Measurements from ENCODE around the gene PLCB4. TPM values are rescaled to one million over a fixed set of nuclear protein-coding genes. Genes with fewer than 3 reads are reported as not detected.
"Not testable (repeated sequence)": the region's sequence is repeated elsewhere in the genome, so short reads cannot be mapped to it uniquely, and the experiment has no call there.

Gene PLCB4
- total RNA-seq, 2 experiments from 2014 or later = not detected

- Mint-ChIP-seq H3K9me3 (no peaks in the 10 kb centered on the region), H3K27me3 (no peaks in the 10 kb centered on the region), H3K27ac (no peak overlapping the region), H3K4me3 (no peak overlapping the region), H3K36me3 (ENCODE audit: low read depth) (no peaks in the 10 kb centered on the region), H3K4me1 (no peaks in the 10 kb centered on the region)
- no peak for DNase-seq
- ChIA-PET POLR2A (no interaction called here), CTCF (no interaction called here)
Observed at GRCh38 chr20:9038791-9039535, 29.9 kb upstream of the PLCB4 start.

- CTCF ChIA-PET = no interaction called here
- Mint-ChIP-seq H3K4me3 (no peak overlapping the region), H3K27ac (no peak overlapping the region), H3K27me3 (no peaks in the 10 kb centered on the region), H3K9me3 (no peaks in the 10 kb centered on the region), H3K36me3 (ENCODE audit: low read depth) (no peaks in the 10 kb centered on the region), H3K4me1 (no peaks in the 10 kb centered on the region)
- DNase-seq = no peak
- POLR2A ChIA-PET = no interaction called here
Observed at GRCh38 chr20:9040863-9041524, 27.9 kb upstream of the PLCB4 start.

- POLR2A ChIA-PET = no interaction called here
- Mint-ChIP-seq H3K9me3 (no peaks in the 10 kb centered on the region), H3K36me3 (ENCODE audit: low read depth) (no peaks in the 10 kb centered on the region), H3K27me3 (no peaks in the 10 kb centered on the region), H3K27ac (no peak overlapping the region), H3K4me1 (no peaks in the 10 kb centered on the region), H3K4me3 (no peak overlapping the region)
- CTCF ChIA-PET = no interaction called here
- no peak for DNase-seq
Observed at GRCh38 chr20:9043364-9043763, 25.5 kb upstream of the PLCB4 start.

- H3K4me3 Mint-ChIP-seq; POLR2A ChIA-PET; H3K36me3 Mint-ChIP-seq (ENCODE audit: low read depth): not testable (repeated sequence)
Observed at GRCh38 chr20:9047928-9048327, 21.0 kb upstream of the PLCB4 start.

GRCh38 chr20:9051508-9051907 is 17.4 kb upstream of the PLCB4 start:
- no peaks in the 10 kb centered on the region for H3K36me3 Mint-ChIP-seq (ENCODE audit: low read depth)

More at GRCh38 chr20:9047928-9048327, 21.0 kb upstream of the PLCB4 start:
- CTCF ChIA-PET, DNase-seq, H3K9me3 Mint-ChIP-seq, H3K4me1 Mint-ChIP-seq, H3K27me3 Mint-ChIP-seq, H3K27ac Mint-ChIP-seq: not testable (repeated sequence)

GRCh38 chr20:9052136-9052535 is 16.8 kb upstream of the PLCB4 start:
- H3K27me3 Mint-ChIP-seq = no peaks in the 10 kb centered on the region

More at GRCh38 chr20:9051508-9051907, 17.4 kb upstream of the PLCB4 start:
- no peak overlapping the region for H3K27ac Mint-ChIP-seq
- ChIA-PET POLR2A (interaction anchor here (0.6 kb wide), 1 partner anchor 88 kb away, joined by 3 read pairs; no protein-coding TSS in a partner anchor), CTCF (no interaction called here)
- H3K27me3 Mint-ChIP-seq = no peaks in the 10 kb centered on the region
- H3K4me3 Mint-ChIP-seq = no peak overlapping the region
- DNase-seq = no peak
- no peaks in the 10 kb centered on the region for H3K9me3 Mint-ChIP-seq
- H3K4me1 Mint-ChIP-seq = peaks cover 6% of the 10 kb centered on the region

GRCh38 chr20:9053108-9053507 is 15.8 kb upstream of the PLCB4 start:
- Mint-ChIP-seq H3K9me3 (no peaks in the 10 kb centered on the region), H3K36me3 (ENCODE audit: low read depth) (no peaks in the 10 kb centered on the region), H3K27me3 (no peaks in the 10 kb centered on the region), H3K27ac (no peak overlapping the region), H3K4me1 (peaks cover 6% of the 10 kb centered on the region), H3K4me3 (no peak overlapping the region)
- ChIA-PET POLR2A (no interaction called here), CTCF (no interaction called here)
- no peak for DNase-seq

More at GRCh38 chr20:9052136-9052535, 16.8 kb upstream of the PLCB4 start:
- H3K9me3 Mint-ChIP-seq = no peaks in the 10 kb centered on the region
- peaks cover 6% of the 10 kb centered on the region for H3K4me1 Mint-ChIP-seq
- no peaks in the 10 kb centered on the region for H3K36me3 Mint-ChIP-seq (ENCODE audit: low read depth)
- DNase-seq = no peak
- CTCF ChIA-PET = no interaction called here
- H3K4me3 Mint-ChIP-seq = no peak overlapping the region
- POLR2A ChIA-PET = no interaction called here
- H3K27ac Mint-ChIP-seq = no peak overlapping the region

- Mint-ChIP-seq H3K4me1 (peaks cover 6% of the 10 kb centered on the region), H3K9me3 (no peaks in the 10 kb centered on the region), H3K27ac (no peak overlapping the region), H3K36me3 (ENCODE audit: low read depth) (no peaks in the 10 kb centered on the region), H3K4me3 (no peak overlapping the region), H3K27me3 (no peaks in the 10 kb centered on the region)
- ChIA-PET POLR2A (no interaction called here), CTCF (no interaction called here)
- no peak for DNase-seq
Observed at GRCh38 chr20:9054176-9054575, 14.7 kb upstream of the PLCB4 start.

- Mint-ChIP-seq H3K4me1 (no peaks in the 10 kb centered on the region), H3K27ac (no peak overlapping the region), H3K36me3 (ENCODE audit: low read depth) (no peaks in the 10 kb centered on the region), H3K4me3 (no peak overlapping the region), H3K9me3 (no peaks in the 10 kb centered on the region), H3K27me3 (no peaks in the 10 kb centered on the region)
- DNase-seq = no peak
- CTCF ChIA-PET = no interaction called here
- POLR2A ChIA-PET = no interaction called here
Observed at GRCh38 chr20:9059931-9060330, 9.0 kb upstream of the PLCB4 start.

GRCh38 chr20:9061434-9061833 is 7.5 kb upstream of the PLCB4 start:
- POLR2A ChIA-PET = no interaction called here
- H3K27ac Mint-ChIP-seq = no peak overlapping the region
- H3K4me1 Mint-ChIP-seq = no peaks in the 10 kb centered on the region
- no peaks in the 10 kb centered on the region for H3K9me3 Mint-ChIP-seq
- H3K36me3 Mint-ChIP-seq (ENCODE audit: low read depth) = no peaks in the 10 kb centered on the region
- no peak overlapping the region for H3K4me3 Mint-ChIP-seq
- CTCF ChIA-PET = no interaction called here
- H3K27me3 Mint-ChIP-seq = no peaks in the 10 kb centered on the region
- no peak for DNase-seq

- Mint-ChIP-seq H3K4me1 (no peaks in the 10 kb centered on the region), H3K27ac (no peak overlapping the region), H3K4me3 (no peak overlapping the region), H3K27me3 (peaks cover 2% of the 10 kb centered on the region), H3K9me3 (no peaks in the 10 kb centered on the region), H3K36me3 (ENCODE audit: low read depth) (no peaks in the 10 kb centered on the region)
- ChIA-PET POLR2A (no interaction called here), CTCF (no interaction called here)
- no peak for DNase-seq
Observed at GRCh38 chr20:9062066-9062465, 6.8 kb upstream of the PLCB4 start.

- peaks cover 3% of the 10 kb centered on the region for H3K4me1 Mint-ChIP-seq
- ChIA-PET POLR2A (no interaction called here), CTCF (interaction anchor here (1.1 kb wide), 1 partner anchor 24 kb away, joined by 4 read pairs; no protein-coding TSS in a partner anchor)
- no peak overlapping the region for H3K4me3 Mint-ChIP-seq
- H3K9me3 Mint-ChIP-seq = no peaks in the 10 kb centered on the region
- H3K27ac Mint-ChIP-seq = no peak overlapping the region
- H3K27me3 Mint-ChIP-seq = peaks cover 29% of the 10 kb centered on the region
- H3K36me3 Mint-ChIP-seq (ENCODE audit: low read depth) = peaks cover 2% of the 10 kb centered on the region
- DNase-seq = no peak
Observed at GRCh38 chr20:9066191-9066590, 2.7 kb upstream of the PLCB4 start.

- peaks cover 2% of the 10 kb centered on the region for H3K36me3 Mint-ChIP-seq (ENCODE audit: low read depth)
- H3K4me1 Mint-ChIP-seq = peaks cover 3% of the 10 kb centered on the region
- H3K27me3 Mint-ChIP-seq = peaks cover 29% of the 10 kb centered on the region
- DNase-seq = no peak
- no peaks in the 10 kb centered on the region for H3K9me3 Mint-ChIP-seq
- CTCF ChIA-PET = no interaction called here
- no peak overlapping the region for H3K27ac Mint-ChIP-seq
- no peak overlapping the region for H3K4me3 Mint-ChIP-seq
- POLR2A ChIA-PET = no interaction called here
Observed at GRCh38 chr20:9068233-9068801, 570 bp upstream of the PLCB4 start.

Data from activated CD4-positive, alpha-beta T cell treated with anti-CD3 and anti-CD28 coated beads, Interleukin-2, amount 10 ng/mL, durations not matched to agents 7 days and 5 days (primary cell).